Gastrocnemius medialis (tissue), 4 donors: Measurements from ENCODE around the gene BRIP1. TPM values are rescaled to one million over a fixed set of nuclear protein-coding genes. Genes with fewer than 3 reads are reported as not detected.
"Not testable (repeated sequence)": the region's sequence is repeated elsewhere in the genome, so short reads cannot be mapped to it uniquely, and the experiment has no call there.

Experiments used
- ATAC-seq, 2 donors: fragments of 150-250 bp; one replicate each; pipeline ENCODE4 v1.9.1; 2016
- DNase-seq, 2 donors: peaks; one replicate each; pipeline ENCODE4 v3.0.0-alpha.2; 2019
- H3K27ac ChIP-seq, 4 donors: fragments of 200-600 bp; sonication (generic); 1 replicate in 1 of 4; 2 replicates in 3 of 4; pipeline ENCODE4 v1.5.1; 2016 to 2018; ENCODE audit warnings: mild to moderate bottlenecking in 2 of 4, moderate library complexity in 1 of 4
- H3K27me3 ChIP-seq, 3 donors: fragments of 200-600 bp; sonication (generic) in 2 of 3; 1 replicate in 1 of 3; 2 replicates in 2 of 3; pipeline versions ENCODE4 v1.5.1 to v1.6.0; 2016 to 2019; ENCODE audit warnings: mild to moderate bottlenecking in 1 of 3, moderate library complexity in 1 of 3
- H3K36me3 ChIP-seq, 2 donors: fragments of 200-600 bp; sonication (generic) in 1 of 2; one replicate each; pipeline ENCODE4 v1.5.1; 2017 to 2018
- H3K4me1 ChIP-seq, 2 donors: fragments of 200-600 bp; sonication (generic) in 1 of 2; one replicate each; pipeline ENCODE4 v1.5.1; 2016 to 2017; ENCODE audit warnings: mild to moderate bottlenecking in 2 of 2
- H3K4me3 ChIP-seq, 4 donors: fragments of 200-600 bp; sonication (generic) in 3 of 4; 1 replicate in 1 of 4; 2 replicates in 3 of 4; pipeline ENCODE4 v1.5.1; 2016 to 2019; ENCODE audit warnings: mild to moderate bottlenecking in 2 of 4
- H3K9me3 ChIP-seq, 3 donors: fragments of 200-600 bp; sonication (generic) in 2 of 3; 1 replicate in 1 of 3; 2 replicates in 2 of 3; pipeline ENCODE4 v1.5.1; 2016 to 2019
- CTCF ChIP-seq, 5 experiments: fragments of 450-650 bp in 3 of 5; fragments of 200-600 bp in 2 of 5; sonication (generic) in 2 of 5; IDR thresholded peaks in 4 of 5; conservative IDR thresholded peaks in 1 of 5; 1 replicate in 4 of 5; 2 replicates in 1 of 5; pipeline ENCODE4 v1.5.1; 2016 to 2019; ENCODE audit warnings: antibody characterized with exemption in 5 of 5, mild to moderate bottlenecking in 3 of 5, moderate library complexity in 3 of 5
- POLR2A ChIP-seq, 2 donors: fragments of 450-650 bp; IDR thresholded peaks; one replicate each; pipeline ENCODE4 v1.6.1; 2017; ENCODE audit warnings: antibody characterized with exemption in 2 of 2, mild to moderate bottlenecking in 2 of 2, moderate library complexity in 2 of 2
- in situ Hi-C, 4 donors: fragments of 200-750 bp; cut with MboI; loops; one replicate each; pipeline versions ENCODE4 v1.15.0 to v1.8.0; 2017; ENCODE audit warnings: low sequenced_read_pairs in 4 of 4
- intact Hi-C: fragments of 100-400 bp; cut with DNase I; formaldehyde crosslinking; loops from one replicate; pipeline ENCODE4 v1.15.1; 2023; ENCODE audit warnings: low total_unique reads
- total RNA-seq, 4 donors: library from RNA; depleted of rRNA; stranded (reverse); fragments of >200 nt; gene quantifications; one replicate each; pipeline versions ENCODE4 v1.1.0 to v1.2.3, GENCODE V29; 2016

The BRIP1 gene
- total RNA-seq, 4 donors from 2014 or later, result 0.09 to 0.13 TPM; not detected in 2

- no peak overlapping the region for H3K4me3 ChIP-seq
- intact Hi-C loops, result loop anchor here (10.0 kb wide), 1 partner anchor 453 kb away; no protein-coding TSS in a partner anchor
- TF ChIP-seq CTCF (IDR thresholded peaks at IDR 0.05 in 4 of 5, conservative IDR thresholded peaks at IDR 0.05 in 1 of 5), result no peak
Measured at GRCh38 chr17:61868074-61868473, 4.7 kb upstream of the BRIP1 start.

GRCh38 chr17:61867033-61867432 lies 3.7 kb upstream of the BRIP1 start:
- Histone ChIP-seq H3K4me1 (peaks cover 9 to 13% of the 10 kb centered on the region in 2 donors), H3K27ac (no peak overlapping the region), H3K27me3 (no peaks in the 10 kb centered on the region), H3K4me3 (no peak overlapping the region), H3K36me3 (peaks cover 0 to 37% of the 10 kb centered on the region in 2 donors), H3K9me3 (no peaks in the 10 kb centered on the region)
- no peak for TF ChIP-seq CTCF (IDR thresholded peaks at IDR 0.05 in 4 of 5, conservative IDR thresholded peaks at IDR 0.05 in 1 of 5)
- TF ChIP-seq POLR2A (IDR thresholded peaks at IDR 0.05), result no peak
- no peak for DNase-seq
- ATAC-seq, result no peak
- in situ Hi-C loops (loop anchor here in 1 of 4 donors (10.0 kb wide), 1 partner anchor 198 kb away; the partner anchor contains the start of gene MED13), intact Hi-C loops (loop anchor here (10.0 kb wide), 1 partner anchor 452 kb away; no protein-coding TSS in a partner anchor)

More at GRCh38 chr17:61868074-61868473, 4.7 kb upstream of the BRIP1 start:
- Histone ChIP-seq H3K27me3 (no peaks in the 10 kb centered on the region), H3K4me1 (peaks cover 4 to 7% of the 10 kb centered on the region in 2 donors), H3K36me3 (peaks cover 0 to 37% of the 10 kb centered on the region in 2 donors), H3K27ac (no peak overlapping the region), H3K9me3 (no peaks in the 10 kb centered on the region)
- ATAC-seq (no peak), DNase-seq (no peak)
- in situ Hi-C loops, result loop anchor here in 1 of 4 donors (10.0 kb wide), 1 partner anchor 197 kb away; the partner anchor contains the start of gene MED13

- in situ Hi-C loops (loop anchor here in 1 of 4 donors (10.0 kb wide), 1 partner anchor 201 kb away; the partner anchor contains the start of gene MED13), intact Hi-C loops (loop anchor here (1.0 to 10.0 kb wide), 2 partner anchors 203 to 449 kb away; no protein-coding TSS in a partner anchor)
- ATAC-seq (peak; percentile 65 to 73), DNase-seq (peak in 1 of 2 donors; percentile 21)
- H3K36me3 ChIP-seq, result peaks cover 0 to 19% of the 10 kb centered on the region in 2 donors
- peak overlapping the region; percentile 69 to 92 (median 75) for H3K4me3 ChIP-seq
- H3K4me1 ChIP-seq, result peaks cover 9 to 13% of the 10 kb centered on the region in 2 donors
- H3K27ac ChIP-seq, result peak overlapping the region; percentile 79 to 84 (median 81)
- H3K9me3 ChIP-seq, result no peaks in the 10 kb centered on the region
- H3K27me3 ChIP-seq, result no peaks in the 10 kb centered on the region
- TF ChIP-seq CTCF (IDR thresholded peaks at IDR 0.05 in 4 of 5, conservative IDR thresholded peaks at IDR 0.05 in 1 of 5), result no peak
- TF ChIP-seq POLR2A (IDR thresholded peaks at IDR 0.05), result no peak
Measured at GRCh38 chr17:61863801-61864126, 436 bp upstream of the BRIP1 start.

GRCh38 chr17:61862105-61862574 lies 1.2 kb downstream of the BRIP1 start:
- H3K4me3 ChIP-seq, result no peak overlapping the region
- H3K27ac ChIP-seq, result no peak overlapping the region
- no peak for TF ChIP-seq POLR2A (IDR thresholded peaks at IDR 0.05)
- TF ChIP-seq CTCF (IDR thresholded peaks at IDR 0.05 in 4 of 5, conservative IDR thresholded peaks at IDR 0.05 in 1 of 5), result no peak
- peaks cover 9 to 13% of the 10 kb centered on the region in 2 donors for H3K4me1 ChIP-seq
- H3K27me3 ChIP-seq, result no peaks in the 10 kb centered on the region
- no peak for ATAC-seq
- DNase-seq, result no peak
- in situ Hi-C loops (loop anchor here in 1 of 4 donors (10.0 kb wide), 1 partner anchor 203 kb away; the partner anchor contains the start of gene MED13), intact Hi-C loops (loop anchor here (10.0 kb wide), 1 partner anchor 447 kb away; no protein-coding TSS in a partner anchor)
- peaks cover 0 to 7% of the 10 kb centered on the region in 2 donors for H3K36me3 ChIP-seq
- H3K9me3 ChIP-seq, result no peaks in the 10 kb centered on the region

- not testable (repeated sequence) for H3K4me3 ChIP-seq, H3K36me3 ChIP-seq, ATAC-seq, H3K9me3 ChIP-seq, H3K27me3 ChIP-seq, DNase-seq, H3K27ac ChIP-seq
- H3K4me1 ChIP-seq, result peaks cover 9 to 13% of the 10 kb centered on the region in 2 donors
- intact Hi-C loops (loop anchor here (10.0 kb wide), 1 partner anchor 446 kb away; no protein-coding TSS in a partner anchor), in situ Hi-C loops (loop anchor here in 1 of 4 donors (10.0 kb wide), 1 partner anchor 204 kb away; the partner anchor contains the start of gene MED13)
Measured at GRCh38 chr17:61860397-61860796, 2.9 kb downstream of the BRIP1 start.
